ENCODE measurements around the gene FADS2.

FADS2 gene

GRCh38 chr11:61846362-61847020 is 18.4 kb downstream of the FADS2 start:
- DNase-seq (ENCODE audit: low read depth) = no peak

GRCh38 chr11:61847914-61848581 is 19.9 kb downstream of the FADS2 start:
- no peak for DNase-seq (ENCODE audit: low read depth)

GRCh38 chr11:61848631-61849030 is 20.5 kb downstream of the FADS2 start:
- no peak for DNase-seq (ENCODE audit: low read depth)

DNA sequence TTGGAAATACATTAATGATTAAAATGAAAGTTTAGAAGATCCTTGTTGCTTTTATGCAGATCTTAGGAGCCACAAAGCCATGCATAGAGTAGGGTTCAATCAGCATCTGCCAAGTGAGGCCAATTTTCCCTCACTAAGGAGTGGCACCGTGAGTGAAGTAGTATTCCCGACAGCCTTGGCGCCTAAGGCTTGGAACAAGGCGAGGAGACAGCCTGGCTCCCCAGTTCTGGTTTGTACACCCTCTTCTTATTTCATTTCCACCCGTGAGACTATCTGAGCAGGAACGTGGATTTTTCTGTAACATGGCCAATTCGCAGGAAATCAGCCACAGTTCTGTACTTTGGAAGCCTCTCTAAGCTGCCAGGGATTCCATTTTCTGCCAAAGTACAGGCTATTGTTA is 22.6 kb downstream of the FADS2 start:
- DNase-seq (ENCODE audit: low read depth) = no peak

DNA sequence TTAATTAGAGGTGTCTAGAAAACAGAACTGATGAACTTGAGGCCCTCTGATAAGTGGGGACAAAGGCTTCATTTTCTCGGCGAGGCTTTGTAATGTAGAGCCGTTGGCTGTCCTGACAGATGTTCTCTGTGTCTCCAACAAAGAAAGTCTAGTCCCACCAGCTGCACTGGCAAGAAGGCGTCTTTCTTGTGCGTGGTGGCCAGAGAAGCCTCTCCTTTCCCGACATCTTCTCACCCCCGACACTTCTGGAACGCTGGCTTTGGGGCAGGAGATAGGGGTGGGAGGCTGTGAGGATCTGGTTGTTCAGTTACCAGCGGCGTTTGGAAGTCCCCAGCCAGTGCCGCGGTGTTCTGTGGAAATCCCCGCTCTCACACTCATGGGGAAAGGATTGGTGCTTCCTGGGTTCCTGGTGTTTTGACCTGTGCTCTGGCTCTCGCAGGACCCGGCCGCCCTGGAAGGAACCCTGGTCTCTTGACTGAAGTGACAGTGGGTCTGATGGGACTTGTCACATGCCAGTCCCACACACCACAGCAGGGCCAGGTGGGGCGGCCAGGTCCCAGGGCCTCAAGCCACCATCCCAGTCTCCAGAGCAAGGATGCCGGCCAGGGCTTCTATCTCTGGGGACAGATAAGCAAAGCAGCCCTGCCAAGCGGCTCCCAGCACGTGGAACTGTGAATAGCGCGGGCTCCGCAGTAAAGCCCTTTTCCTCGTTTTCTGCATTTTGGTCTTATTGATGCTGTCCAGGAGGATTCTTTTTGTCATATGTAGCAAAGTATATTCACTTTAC is 23.2 kb downstream of the FADS2 start:
- no peak for DNase-seq (ENCODE audit: low read depth)

DNA sequence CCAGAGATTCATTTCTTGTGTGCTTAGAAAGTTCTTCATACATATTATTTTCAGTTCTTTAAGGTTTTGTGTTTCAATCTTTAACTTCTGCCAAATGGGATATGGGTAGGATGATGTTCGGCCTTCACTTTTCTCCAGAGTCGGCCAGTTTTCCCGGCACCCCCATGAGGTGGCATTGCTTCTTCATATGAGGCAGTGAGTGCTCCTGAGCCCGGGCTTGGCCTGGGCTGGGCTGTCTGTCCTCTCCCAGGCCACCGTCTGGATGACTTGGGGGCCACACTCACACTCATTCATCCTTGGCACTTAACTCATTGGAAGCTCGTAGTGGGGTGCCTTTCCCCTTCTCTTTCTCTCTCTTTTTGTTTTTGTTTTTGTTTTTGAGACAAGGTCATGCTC is 23.8 kb downstream of the FADS2 start:
- DNase-seq (ENCODE audit: low read depth) = no peak

GRCh38 chr11:61853698-61854169 is 25.6 kb downstream of the FADS2 start:
- DNase-seq (ENCODE audit: low read depth) = no peak

GRCh38 chr11:61854206-61854895 is 26.3 kb downstream of the FADS2 start:
- no peak for DNase-seq (ENCODE audit: low read depth)

GRCh38 chr11:61854966-61855714 is 27.0 kb downstream of the FADS2 start:
- DNase-seq (ENCODE audit: low read depth) = no peak

DNA sequence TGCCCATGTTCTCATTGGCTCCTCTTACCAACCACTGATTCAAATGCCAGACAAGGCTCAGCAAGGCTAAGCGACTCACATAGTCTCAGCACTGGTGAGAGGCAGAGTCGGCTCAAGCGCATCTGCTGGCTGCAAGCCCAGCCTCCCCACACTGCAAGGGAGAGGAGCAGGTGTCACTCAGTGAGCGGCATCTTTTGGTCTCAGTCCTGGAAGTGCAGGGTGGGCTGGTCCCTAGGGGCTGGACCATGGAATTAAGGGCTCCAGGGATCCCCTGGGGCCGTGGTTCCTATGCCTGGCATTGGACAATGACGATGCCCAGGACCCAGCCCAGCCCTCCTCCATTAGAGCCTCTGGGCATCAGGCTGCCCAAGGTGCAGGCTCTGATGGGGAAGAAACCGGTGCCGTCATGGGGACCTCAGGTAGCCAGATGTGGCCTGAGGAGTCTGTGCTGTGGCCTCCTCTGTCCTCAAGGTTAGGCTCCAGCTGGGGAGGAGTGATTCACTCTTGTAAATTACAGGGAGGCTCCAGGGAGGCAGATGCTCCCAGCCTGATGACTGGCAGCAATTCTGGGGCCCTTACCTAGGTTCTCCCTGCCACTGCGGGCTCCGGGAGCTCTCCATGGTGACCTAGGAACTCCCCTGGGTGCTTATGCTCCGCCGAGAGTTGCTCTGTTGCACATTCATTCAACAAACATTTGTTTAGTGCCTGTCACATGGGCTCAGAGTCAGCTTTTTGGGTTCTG is 28.0 kb downstream of the FADS2 start:
- DNase-seq (ENCODE audit: low read depth) = no peak

DNA sequence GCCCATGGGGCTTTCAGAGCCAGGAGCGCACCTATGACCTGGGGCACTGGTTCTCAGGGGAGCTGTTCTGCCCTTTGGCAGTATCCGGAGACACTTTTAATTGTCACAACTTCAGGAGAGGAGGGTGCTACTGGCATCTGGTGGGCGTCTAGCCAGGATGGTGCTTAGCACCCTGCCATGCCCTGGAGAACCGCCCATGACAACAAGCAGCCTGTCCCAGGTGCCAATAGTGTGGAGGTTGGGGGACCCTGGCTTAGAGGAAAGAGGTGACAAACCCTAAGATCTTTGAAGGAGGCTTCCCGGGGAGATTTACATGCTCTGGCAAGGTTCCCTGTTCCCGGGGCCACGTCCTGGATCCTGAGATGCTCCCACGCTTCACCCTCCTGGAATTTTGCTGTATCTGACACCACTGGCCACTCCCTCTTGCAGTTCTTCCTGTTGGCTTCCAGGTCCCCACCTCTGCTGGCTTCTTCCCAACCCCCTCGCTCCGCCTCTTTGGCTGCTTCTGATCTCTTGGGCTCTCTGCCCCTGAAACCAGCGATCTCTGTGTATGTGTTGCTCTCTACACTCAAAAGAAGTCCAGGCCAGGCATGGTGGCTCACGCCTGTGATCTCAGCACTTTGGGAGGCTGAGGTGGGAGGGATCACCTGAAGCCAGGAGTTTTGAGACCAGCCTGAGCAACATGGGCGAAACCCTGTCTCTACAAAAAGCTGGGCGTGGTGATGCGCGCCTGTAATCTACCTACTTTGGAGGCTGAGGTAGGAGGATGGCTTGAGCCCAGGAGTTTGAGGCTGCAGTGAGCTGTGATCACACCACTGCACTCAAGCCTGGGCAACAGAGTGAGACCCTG is 32.2 kb downstream of the FADS2 start:
- no peak for DNase-seq (ENCODE audit: low read depth)

GRCh38 chr11:61861634-61862033 is 33.5 kb downstream of the FADS2 start:
- no peak for DNase-seq (ENCODE audit: low read depth)

DNA sequence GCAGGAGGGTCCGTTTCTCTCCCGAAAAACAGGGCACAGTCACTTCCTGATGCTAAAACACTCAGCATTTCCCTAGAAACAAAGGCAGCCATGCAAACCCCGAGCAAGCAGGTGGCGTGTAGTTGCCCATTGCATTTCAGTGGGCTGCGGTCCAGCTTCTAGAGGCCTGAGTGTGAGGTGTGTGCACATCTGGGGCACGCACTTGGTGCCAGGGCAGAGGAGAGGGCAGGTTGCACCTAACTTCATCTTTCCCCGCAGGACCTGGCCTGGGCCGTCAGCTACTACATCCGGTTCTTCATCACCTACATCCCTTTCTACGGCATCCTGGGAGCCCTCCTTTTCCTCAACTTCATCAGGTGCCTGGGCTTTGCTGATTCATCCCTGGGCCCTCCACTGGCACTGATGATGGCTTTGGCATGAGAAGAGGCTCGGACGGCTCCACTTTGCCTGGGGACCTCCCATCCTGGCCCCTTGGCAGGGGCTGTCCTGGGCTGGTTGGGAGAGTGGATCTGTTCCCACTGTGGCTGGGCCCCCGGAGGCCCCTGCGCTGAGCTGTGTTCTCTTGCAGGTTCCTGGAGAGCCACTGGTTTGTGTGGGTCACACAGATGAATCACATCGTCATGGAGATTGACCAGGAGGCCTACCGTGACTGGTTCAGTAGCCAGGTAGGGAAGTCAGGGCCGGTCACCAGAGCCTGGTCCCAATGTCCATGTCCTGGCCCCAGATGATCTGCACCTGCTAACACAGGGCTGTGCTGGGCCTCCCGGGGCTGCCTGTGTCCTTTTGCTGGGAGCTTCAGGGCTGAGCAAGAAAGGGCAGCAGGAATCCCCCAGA is 34.8 kb downstream of the FADS2 start:
- DNase-seq (ENCODE audit: low read depth) = no peak

GRCh38 chr11:61863548-61864081 is 35.5 kb downstream of the FADS2 start:
- DNase-seq (ENCODE audit: low read depth) = no peak

- DNase-seq (ENCODE audit: low read depth) = no peak
These were observed 37.0 kb downstream of the FADS2 start for GRCh38 chr11:61864814-61865775.

- DNase-seq (ENCODE audit: low read depth) = no peak
These were observed 38.3 kb downstream of the FADS2 start for GRCh38 chr11:61866231-61866957.

DNA sequence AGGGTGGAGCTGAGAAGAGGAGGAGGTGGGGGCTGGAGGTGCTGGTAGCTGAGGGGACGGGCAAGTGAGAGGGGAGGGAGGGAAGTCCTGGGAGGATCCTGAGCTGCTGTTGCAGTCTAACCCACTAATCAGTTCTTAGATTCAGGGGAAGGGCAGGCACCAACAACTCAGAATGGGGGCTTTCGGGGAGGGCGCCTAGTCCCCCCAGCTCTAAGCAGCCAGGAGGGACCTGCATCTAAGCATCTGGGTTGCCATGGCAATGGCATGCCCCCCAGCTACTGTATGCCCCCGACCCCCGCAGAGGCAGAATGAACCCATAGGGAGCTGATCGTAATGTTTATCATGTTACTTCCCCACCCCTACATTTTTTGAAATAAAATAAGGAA is 38.9 kb downstream of the FADS2 start:
- DNase-seq (ENCODE audit: low read depth) = no peak
